Omental fat pad (tissue), 4 donors: ENCODE data around the gene MGAT2. TPM values are rescaled to one million over a fixed set of nuclear protein-coding genes. Genes with fewer than 3 reads are reported as not detected.
"Not testable (repeated sequence)": the region's sequence is repeated elsewhere in the genome, so short reads cannot be mapped to it uniquely, and the experiment has no call there.

Experiments
- ATAC-seq: fragments of 150-250 bp; one replicate; pipeline ENCODE4 v1.9.1; 2016; ENCODE audit warnings: mild to moderate bottlenecking, moderate library complexity; ENCODE audit not compliant: low FRiP score
- DNase-seq: peaks from one replicate; pipeline ENCODE4 v3.0.0-alpha.2; 2019; ENCODE audit warnings: low spot score
- CTCF ChIP-seq, 3 donors: fragments of 450-650 bp; IDR thresholded peaks; one replicate each; pipeline ENCODE4 v1.5.1; 2016 to 2017; ENCODE audit warnings: antibody characterized with exemption in 3 of 3, mild to moderate bottlenecking in 3 of 3, moderate library complexity in 2 of 3
- total RNA-seq, 4 donors: library from RNA; depleted of rRNA; stranded (reverse); fragments of >200 nt; gene quantifications; one replicate each; pipeline ENCODE4 v1.1.0, GENCODE V29; 2016

The MGAT2 gene
- total RNA-seq, 4 donors from 2014 or later = 32.3 to 70.6 (median 36.5) TPM

GRCh38 chr14:49583629-49584028 lies 37.0 kb upstream of the MGAT2 start:
- DNase-seq (no peak), ATAC-seq (no peak)
- TF ChIP-seq CTCF (IDR thresholded peaks at IDR 0.05) = no peak

- no peak for TF ChIP-seq CTCF (IDR thresholded peaks at IDR 0.05)
- DNase-seq = no peak
- no peak for ATAC-seq
These were observed 36.5 kb upstream of the MGAT2 start for GRCh38 chr14:49584058-49584457.

GRCh38 chr14:49584981-49585640 lies 35.5 kb upstream of the MGAT2 start:
- DNase-seq, ATAC-seq: not testable (repeated sequence)

- peak; percentile 99 for ATAC-seq
- no peak for TF ChIP-seq CTCF (IDR thresholded peaks at IDR 0.05)
- DNase-seq = peak; percentile 96
These were observed 34.6 kb upstream of the MGAT2 start, which contains the start of gene RPS29 for GRCh38 chr14:49585803-49586672. Gene RPS29, minus strand, starts transcription at chr14:49586380. Its CDS starts 34 bp downstream, at chr14:49586346.

GRCh38 chr14:49586673-49587460 lies 33.7 kb upstream of the MGAT2 start:
- peak in 2 of 3 donors; percentile 45 to 48 for TF ChIP-seq CTCF (IDR thresholded peaks at IDR 0.05)
- DNase-seq = no peak
- peak; percentile 44 for ATAC-seq

GRCh38 chr14:49589387-49589786 lies 31.2 kb upstream of the MGAT2 start:
- no peak for TF ChIP-seq CTCF (IDR thresholded peaks at IDR 0.05)
- ATAC-seq (no peak), DNase-seq (no peak)

- no peak for DNase-seq
- ATAC-seq = no peak
- no peak for TF ChIP-seq CTCF (IDR thresholded peaks at IDR 0.05)
These were observed 27.6 kb upstream of the MGAT2 start for GRCh38 chr14:49593016-49593415.
